Endometrial microvascular endothelial cells (primary cell): ENCODE results near the gene MED15. TPM values are rescaled to one million over a fixed set of nuclear protein-coding genes. Genes with fewer than 3 reads are reported as not detected.
"Not testable (repeated sequence)": the region's sequence is repeated elsewhere in the genome, so short reads cannot be mapped to it uniquely, and the experiment has no call there.

Source experiments
- in situ Hi-C: cut with HindIII; loops from 2 replicates; pipeline ENCODE4 v1.10.0; 2017; ENCODE audit warnings: low sequenced_read_pairs, low pct_unique_long_range_greater_than_20kb; ENCODE audit errors: inconsistent ontology term
- total RNA-seq: library from RNA; depleted of rRNA; stranded (reverse); fragments of >200 nt; gene quantifications from one replicate; pipeline ENCODE4 v1.2.3, GENCODE V29; 2015; ENCODE audit errors: inconsistent ontology term

MED15 gene
- total RNA-seq, 1 donor from 2014 or later: 48.4 TPM

DNA sequence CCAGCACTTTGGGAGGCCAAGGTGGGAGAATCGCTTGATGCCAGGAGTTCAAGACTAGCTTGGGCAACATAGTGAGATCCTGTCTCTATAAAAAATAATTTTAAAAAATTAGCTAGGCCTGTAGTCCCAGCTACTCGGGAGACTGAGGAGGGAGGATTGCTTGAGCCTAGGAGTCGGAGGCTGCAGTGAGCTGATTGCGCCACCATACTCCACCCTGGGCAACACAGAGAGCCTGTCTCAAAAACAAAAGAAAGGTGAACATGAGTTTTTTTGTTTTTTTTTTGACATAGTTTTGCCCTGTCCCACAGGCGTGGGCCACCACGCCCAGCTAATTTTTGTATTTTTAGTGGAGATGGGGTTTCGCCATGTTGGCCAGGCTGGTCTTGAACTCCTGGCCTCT lies 17.6 kb downstream of the MED15 start:
- in situ Hi-C loops: no loop called here

- in situ Hi-C loops: no loop called here
Observed at GRCh38 chr22:20526305-20526627, 18.9 kb downstream of the MED15 start.

DNA sequence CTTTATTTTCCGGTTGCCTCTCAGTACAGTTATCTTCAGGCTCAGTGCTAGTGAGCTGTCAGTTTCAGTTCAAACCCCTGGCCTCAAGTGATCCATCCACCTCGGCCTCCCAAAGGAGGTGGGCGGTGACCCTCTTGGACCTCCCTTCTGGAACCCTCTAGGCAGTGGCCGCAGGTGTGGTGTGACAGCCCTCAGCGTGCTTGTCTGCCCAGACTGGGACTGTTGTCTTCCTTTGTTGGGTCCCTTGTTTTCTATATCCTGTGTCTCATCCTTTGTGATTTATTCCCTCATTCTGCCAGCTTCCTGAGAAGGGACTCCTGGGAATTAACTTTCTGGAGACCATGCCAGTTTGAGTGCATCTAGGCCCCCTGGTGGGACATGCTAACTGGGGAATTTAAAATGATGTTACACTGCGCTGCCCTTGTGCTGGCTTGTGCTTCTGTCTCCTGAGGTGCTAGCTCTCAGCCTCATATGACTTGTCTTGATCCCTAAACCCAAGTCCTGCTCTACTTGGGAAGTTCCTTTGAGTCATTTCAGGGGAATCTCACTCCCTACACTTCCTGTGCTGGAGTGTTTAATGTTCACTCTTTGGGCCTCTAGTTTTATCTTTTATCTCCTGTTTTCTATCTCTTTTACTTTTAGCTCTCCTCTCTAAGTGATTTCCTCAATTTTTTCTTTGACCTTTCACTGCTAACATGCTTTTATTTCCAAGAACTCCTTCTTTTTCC lies 19.4 kb downstream of the MED15 start:
- in situ Hi-C loops: no loop called here

- in situ Hi-C loops: no loop called here
Observed at GRCh38 chr22:20528405-20528978, 21.1 kb downstream of the MED15 start.

GRCh38 chr22:20530368-20531153 lies 23.2 kb downstream of the MED15 start:
- in situ Hi-C loops: no loop called here

- in situ Hi-C loops: no loop called here
Observed at GRCh38 chr22:20531154-20531403, 23.7 kb downstream of the MED15 start.

DNA sequence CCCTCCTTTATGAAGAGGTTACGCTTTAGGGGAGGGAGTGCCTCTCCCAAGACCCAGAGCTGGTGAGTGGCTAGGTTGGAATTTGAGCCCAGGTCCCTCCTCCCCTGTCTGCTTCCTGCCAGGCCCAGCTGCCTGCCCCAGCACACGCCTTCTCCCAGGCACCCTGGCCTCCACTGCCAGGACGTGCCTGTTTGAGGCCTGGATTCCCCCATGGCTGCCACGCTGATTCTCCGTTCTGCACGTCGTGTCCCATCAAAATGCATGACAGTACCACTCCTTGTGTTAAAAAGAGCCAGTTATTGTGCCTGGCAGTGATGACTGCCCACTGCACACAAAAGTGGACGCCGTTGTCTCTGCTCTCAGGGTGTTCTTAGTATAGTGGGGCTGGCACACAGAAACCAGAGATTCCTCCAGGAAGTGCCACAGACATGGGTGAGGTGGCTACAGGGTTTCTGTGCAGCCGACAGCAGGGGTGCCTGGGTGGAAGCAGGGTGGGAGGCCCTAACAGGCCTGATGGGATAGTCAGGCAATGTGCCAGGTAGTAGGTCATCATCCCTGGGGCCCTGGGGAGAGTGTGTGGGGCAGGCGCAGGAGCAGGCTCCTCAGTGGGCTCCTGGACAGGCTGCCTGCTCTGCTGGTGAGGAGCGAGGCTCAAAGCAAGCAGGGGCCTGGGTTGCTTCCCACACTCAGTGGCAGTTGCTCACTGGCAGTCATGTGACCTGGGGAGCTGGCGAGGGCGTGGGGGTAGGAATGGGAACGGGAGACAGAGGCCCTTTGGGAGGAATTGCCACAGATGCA lies 24.2 kb downstream of the MED15 start:
- in situ Hi-C loops: no loop called here

GRCh38 chr22:20532256-20532993 lies 25.0 kb downstream of the MED15 start:
- in situ Hi-C loops: no loop called here

- in situ Hi-C loops: no loop called here
Observed at GRCh38 chr22:20533095-20533878, 25.9 kb downstream of the MED15 start.

DNA sequence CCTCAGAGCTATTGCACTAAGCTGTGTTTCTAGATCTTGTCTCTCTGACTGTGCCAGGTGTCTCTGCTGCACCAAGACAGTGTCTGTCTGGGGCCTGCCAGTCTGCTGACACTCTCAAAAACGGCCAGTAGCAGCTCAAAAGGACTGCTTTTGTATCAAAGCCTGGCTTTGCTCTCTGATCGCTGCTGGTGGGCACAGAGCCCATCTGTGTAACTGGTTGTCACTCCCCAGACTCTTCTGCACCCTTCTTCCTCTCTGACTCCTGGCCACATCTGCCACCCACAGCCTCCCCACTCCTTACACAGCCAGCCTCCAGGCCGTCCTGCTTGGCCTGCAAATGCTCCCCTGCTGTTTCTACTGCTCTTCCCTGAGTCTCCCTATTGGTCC lies 26.5 kb downstream of the MED15 start:
- in situ Hi-C loops: no loop called here

DNA sequence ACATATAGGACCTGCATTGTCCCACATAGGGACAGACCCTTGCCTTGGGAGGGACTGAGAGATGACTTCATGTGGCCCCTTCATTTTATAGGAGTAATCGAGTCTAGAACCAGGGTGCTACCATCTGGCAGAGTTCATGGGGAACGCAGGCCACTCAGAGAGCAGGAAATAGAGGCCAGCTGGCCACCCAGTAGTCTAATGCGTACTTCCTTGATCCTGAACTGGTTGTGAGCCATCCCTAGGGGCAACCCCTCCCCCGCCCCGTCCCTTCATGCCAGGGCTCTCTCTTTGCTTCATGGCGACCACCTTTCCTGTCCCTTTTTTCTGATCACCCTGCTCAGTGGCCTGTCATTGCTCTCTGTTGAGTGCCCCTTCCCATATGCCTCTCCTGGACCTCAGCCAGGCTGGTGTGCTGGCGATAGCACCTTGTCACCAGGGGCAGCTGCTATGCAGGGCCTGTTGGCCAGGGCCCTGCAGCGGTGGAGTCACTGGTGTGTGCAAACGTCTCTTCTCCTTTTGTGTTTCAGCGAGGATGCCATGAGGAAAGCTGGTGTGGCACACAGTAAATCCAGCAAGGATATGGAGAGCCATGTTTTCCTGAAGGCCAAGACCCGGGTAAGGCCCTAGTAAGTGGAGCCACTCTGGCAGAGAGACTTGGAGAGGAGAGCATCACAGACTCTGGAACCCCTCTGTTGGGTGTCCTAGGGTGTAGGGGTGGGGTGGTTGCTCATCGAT lies 29.3 kb downstream of the MED15 start:
- in situ Hi-C loops: no loop called here

- in situ Hi-C loops: no loop called here
Observed at GRCh38 chr22:20537325-20537756, 29.9 kb downstream of the MED15 start.

GRCh38 chr22:20537983-20538382 lies 30.6 kb downstream of the MED15 start:
- in situ Hi-C loops: no loop called here

GRCh38 chr22:20538875-20539274 lies 31.5 kb downstream of the MED15 start:
- in situ Hi-C loops: not testable (repeated sequence)

- in situ Hi-C loops: no loop called here
Observed at GRCh38 chr22:20542055-20542454, 34.6 kb downstream of the MED15 start.

GRCh38 chr22:20542736-20543135 lies 35.3 kb downstream of the MED15 start:
- in situ Hi-C loops: no loop called here

- in situ Hi-C loops: not testable (repeated sequence)
Observed at GRCh38 chr22:20545318-20545634, 37.9 kb downstream of the MED15 start.
